GM12875 (cell line): Measurements from ENCODE around the gene AK8.

Experiments
- H3K4me3 ChIP-seq: one replicate; pipeline ENCODE4 v1.5.1; 2011; ENCODE audit warnings: low read depth, low read length, control low read depth
- TF ChIP-seq, protein P1 (sequence below): IDR thresholded peaks from 2 replicates; pipeline ENCODE4 v1.5.1; 2011; ENCODE audit warnings: low read depth, mild to moderate bottlenecking, control low read depth, inconsistent platforms, low read length, moderate library complexity, borderline replicate concordance; ENCODE audit not compliant: insufficient read depth

Gene AK8

DNA sequence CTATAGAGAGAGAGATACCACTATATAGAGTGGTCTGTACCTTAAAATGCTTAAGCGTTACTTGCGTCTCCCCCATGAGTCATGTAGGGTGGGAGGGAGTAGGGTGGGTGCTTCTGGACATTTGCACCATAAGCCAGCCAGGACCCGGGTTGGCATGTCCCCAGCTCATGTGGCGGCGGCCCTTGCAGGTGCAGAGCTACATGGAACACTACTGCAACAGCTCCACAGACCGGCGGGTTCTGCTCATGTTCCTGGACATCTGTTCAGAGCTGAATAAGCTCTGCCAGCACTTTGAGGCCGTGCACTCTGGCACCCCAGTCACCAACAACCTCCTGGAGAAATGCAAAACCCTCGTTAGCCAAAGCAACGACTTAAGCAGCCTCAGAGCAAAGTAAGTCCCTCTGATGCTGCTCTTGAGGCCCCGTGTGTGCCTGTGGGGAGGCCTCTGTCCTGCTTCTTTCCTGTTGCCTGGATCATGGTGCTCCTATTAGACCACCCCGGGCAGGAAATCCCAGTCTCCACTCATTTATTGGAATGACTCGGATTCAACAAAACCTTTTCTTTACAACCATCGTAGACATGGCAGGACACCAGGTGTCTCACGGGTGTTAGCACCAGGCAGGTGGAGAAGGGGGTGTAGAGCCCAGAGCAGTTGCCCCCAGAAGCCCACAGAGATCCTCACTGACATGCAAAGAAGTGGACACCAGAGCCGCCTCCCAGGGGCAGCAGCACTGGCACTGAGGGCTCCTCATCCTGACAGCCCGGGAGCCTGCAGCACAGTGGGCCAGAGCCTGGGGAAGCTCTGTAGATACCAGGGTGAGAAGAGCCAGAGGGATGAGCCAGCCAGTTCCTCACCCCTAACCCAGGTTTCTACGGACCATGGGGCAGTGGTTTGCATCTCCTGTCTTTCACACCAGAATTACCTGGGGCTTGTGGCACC, 9.4 kb upstream of the AK8 start:
- TF ChIP-seq, protein P1, sequence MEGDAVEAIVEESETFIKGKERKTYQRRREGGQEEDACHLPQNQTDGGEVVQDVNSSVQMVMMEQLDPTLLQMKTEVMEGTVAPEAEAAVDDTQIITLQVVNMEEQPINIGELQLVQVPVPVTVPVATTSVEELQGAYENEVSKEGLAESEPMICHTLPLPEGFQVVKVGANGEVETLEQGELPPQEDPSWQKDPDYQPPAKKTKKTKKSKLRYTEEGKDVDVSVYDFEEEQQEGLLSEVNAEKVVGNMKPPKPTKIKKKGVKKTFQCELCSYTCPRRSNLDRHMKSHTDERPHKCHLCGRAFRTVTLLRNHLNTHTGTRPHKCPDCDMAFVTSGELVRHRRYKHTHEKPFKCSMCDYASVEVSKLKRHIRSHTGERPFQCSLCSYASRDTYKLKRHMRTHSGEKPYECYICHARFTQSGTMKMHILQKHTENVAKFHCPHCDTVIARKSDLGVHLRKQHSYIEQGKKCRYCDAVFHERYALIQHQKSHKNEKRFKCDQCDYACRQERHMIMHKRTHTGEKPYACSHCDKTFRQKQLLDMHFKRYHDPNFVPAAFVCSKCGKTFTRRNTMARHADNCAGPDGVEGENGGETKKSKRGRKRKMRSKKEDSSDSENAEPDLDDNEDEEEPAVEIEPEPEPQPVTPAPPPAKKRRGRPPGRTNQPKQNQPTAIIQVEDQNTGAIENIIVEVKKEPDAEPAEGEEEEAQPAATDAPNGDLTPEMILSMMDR: no peak
- no peak overlapping the region for H3K4me3 ChIP-seq

DNA sequence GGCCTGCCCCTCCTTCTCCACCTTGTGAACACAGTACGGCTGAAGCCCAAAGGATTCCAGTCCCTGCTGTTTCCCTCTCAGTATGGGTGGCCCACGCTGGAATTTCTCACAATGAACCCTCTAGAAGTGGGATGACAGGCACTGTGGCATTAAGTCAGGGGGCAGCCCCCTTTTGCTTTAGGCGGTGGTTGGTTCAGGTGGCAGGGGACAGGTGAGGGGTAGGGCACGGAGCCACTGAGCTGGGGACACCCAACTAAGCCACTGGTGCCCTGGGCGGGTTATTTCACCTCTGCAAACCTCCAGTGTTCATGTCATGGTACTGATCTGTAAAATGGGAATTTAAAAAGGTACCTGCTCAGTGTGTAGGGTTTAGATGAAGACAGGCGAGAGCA, 8.2 kb upstream of the AK8 start:
- no peak overlapping the region for H3K4me3 ChIP-seq
- TF ChIP-seq, protein P1: no peak

DNA sequence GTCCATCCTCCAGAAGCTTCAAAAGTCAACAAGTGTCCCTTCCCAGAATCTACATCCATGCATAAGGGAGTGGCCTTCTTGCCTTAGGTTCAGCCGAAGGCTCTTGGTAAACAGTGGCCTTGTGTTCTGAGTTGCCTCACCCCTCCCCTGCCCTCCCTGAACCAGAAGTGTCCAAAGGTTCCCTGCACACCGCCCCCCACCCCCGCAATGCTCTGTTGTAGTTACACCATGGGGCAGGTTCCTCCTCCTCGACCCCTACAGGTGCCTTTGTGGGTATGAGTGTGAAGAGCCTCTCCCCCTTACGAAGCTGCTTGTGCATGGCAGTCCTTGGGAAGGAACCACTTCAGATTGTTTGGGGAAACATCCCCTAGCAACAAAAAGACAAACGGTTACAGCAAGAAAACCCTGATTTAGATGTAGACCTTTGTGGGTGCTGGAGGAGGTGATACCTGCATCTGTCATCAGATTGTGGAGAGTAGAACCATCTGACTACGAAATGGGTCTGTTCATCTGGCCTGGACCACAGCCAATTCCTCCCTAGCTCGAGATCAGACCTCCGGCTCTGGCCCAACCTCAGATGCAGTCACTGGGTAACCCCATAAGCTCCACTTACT, 7.7 kb upstream of the AK8 start:
- TF ChIP-seq, protein P1: no peak
- H3K4me3 ChIP-seq: no peak overlapping the region

DNA sequence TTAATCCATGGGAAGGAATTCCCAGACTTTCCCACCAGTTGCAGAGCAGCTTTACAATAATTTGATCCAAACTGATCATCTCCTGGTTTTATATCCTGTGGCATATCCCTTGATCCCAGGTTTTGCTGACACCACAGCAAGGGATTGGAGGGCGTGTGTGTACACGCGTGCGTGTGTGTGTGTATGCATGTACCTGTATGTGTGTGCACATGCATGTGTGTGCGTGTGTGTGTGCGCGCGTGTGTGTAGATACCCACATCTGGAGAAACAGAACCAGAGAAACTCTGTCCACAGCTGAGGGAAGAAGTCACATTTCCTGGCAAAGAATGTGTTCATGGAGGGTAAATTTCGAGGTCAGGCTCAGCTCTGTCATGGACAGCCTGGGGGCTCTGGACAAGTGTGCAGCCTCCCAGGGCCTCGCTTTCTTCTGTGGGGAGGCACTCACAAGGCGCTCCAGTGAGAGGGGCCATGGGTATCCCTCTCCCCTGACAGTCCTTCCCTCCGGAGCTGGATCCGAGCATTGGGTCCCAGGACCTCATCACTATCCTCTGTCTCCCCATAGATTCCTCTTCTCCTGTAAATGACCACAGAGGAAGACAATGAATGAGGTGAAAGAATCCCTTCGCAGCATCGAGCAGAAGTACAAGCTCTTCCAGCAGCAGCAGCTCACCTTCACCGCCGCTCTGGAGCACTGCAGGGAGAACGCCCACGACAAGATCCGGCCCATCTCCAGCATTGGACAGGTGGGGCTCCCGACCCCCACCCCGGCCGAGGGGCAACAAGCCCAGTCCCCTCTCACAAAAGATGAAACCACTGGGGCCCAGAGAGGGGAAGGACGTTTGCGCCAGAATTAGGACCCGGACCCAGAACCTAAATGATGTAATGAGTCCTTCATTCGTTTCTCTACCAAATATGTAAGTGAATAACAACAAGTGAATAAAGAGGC, 5.5 kb upstream of the AK8 start:
- TF ChIP-seq, protein P1: no peak
- H3K4me3 ChIP-seq: no peak overlapping the region

DNA sequence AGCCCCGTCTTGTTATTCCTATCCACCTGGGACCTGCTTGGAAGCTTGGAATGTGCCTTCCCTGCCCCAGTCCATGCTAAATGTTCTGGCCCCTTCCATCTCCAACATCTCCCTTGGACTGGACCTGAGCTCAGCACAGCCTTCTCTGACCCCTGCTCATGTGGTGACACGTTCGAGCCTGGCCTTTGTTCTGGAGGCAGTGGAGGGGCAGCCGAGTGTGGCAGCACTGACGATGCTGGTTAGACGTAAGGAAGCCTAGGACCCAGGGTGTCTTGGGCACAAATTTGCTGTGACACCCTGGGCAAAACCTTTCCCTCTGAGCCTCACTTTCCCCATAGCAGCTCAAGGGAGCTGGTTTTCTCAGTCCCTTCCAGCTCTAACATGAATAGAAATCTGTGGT, 4.5 kb upstream of the AK8 start:
- H3K4me3 ChIP-seq: no peak overlapping the region
- TF ChIP-seq, protein P1: no peak

DNA sequence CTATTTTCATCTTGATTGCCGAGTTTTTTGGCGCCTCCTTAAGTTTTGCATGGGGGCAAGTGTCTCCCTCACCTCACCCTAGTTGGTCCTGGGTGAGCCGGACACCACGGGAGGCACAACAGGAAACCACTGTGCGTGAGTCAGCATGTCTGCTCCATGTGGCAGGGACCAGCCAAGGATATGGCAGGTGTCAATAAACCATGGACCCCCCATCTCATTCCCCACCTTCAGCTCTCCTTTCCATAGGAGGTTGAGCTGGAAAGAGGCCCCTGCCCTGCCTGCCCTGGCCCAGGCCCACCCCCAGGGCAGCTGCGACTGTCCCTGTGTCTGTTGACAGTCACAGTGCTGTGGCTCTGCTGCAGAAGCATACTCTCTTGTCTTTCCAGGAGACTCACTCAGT, 3.7 kb upstream of the AK8 start:
- TF ChIP-seq, protein P1: no peak
- H3K4me3 ChIP-seq: no peak overlapping the region
